DND-41 (cell line): ENCODE results near the gene MCRIP1.
"Not testable (repeated sequence)": the region's sequence is repeated elsewhere in the genome, so short reads cannot be mapped to it uniquely, and the experiment has no call there.

Source experiments
- EZH2 ChIP-seq: IDR thresholded peaks from 3 replicates; pipeline ENCODE4 v1.6.1; 2012; ENCODE audit warnings: borderline replicate concordance, low read depth, mild to moderate bottlenecking, moderate library complexity, low read length, inconsistent platforms; ENCODE audit not compliant: severe bottlenecking
- TF ChIP-seq, protein P1 (sequence below): IDR thresholded peaks from 2 replicates; pipeline ENCODE4 v1.5.1; 2012; ENCODE audit warnings: borderline replicate concordance, low read length, moderate library complexity, mild to moderate bottlenecking; ENCODE audit not compliant: poor library complexity, severe bottlenecking; ENCODE audit errors: extremely low read depth

DNA sequence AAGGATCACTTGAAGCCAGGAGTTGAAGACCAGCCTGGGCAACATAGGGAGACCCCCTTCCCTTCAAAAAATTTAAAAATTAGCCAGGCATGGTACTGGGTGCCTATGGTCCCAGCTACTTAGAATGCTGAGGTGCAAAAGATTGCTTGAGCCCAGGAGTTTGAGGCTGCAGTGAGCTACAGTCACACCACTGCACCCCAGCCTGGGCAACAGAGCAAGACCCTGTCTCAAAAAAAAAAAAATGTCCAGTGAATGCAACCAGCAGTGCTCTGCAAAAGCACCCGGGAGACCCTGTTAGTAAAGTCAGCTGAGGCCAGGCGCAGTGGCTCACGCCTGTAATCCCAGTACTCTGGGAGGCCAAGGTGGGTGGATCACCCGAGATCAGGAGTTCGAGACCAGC, 7.0 kb upstream of the MCRIP1 start:
- TF ChIP-seq, protein P1, sequence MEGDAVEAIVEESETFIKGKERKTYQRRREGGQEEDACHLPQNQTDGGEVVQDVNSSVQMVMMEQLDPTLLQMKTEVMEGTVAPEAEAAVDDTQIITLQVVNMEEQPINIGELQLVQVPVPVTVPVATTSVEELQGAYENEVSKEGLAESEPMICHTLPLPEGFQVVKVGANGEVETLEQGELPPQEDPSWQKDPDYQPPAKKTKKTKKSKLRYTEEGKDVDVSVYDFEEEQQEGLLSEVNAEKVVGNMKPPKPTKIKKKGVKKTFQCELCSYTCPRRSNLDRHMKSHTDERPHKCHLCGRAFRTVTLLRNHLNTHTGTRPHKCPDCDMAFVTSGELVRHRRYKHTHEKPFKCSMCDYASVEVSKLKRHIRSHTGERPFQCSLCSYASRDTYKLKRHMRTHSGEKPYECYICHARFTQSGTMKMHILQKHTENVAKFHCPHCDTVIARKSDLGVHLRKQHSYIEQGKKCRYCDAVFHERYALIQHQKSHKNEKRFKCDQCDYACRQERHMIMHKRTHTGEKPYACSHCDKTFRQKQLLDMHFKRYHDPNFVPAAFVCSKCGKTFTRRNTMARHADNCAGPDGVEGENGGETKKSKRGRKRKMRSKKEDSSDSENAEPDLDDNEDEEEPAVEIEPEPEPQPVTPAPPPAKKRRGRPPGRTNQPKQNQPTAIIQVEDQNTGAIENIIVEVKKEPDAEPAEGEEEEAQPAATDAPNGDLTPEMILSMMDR: not testable (repeated sequence)
- TF ChIP-seq EZH2: not testable (repeated sequence)
